ENCODE measurements around the gene OOSP4B. TPM values are rescaled to one million over a fixed set of nuclear protein-coding genes. Genes with fewer than 3 reads are reported as not detected.

Gene OOSP4B
- total and polyA plus RNA-seq, 2 of the 13 experiments (the other 11 are each of a cell fraction or from before 2014, with no cell fraction given) = not detected

DNA sequence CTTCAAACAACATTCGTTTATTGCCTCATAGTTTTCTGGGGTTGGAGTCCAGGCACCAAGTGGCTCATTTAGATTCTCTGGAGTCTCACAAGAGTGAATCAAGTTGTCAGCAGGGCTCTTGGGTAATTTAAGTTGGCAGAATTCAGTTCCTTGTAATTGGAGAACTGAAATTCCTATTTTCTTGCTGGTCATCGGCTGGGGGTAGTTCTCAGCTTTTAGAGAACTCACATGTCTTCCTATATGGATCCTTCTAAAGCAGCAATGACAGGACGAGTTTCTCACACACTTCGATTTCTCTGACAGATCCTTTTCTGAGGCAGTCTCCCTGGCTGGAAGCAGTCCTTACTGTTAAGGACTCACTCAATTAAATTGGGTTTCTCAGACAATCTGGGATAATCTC, 17.3 kb upstream of the OOSP4B start:
- WGBS (ENCODE audit: low lambda C conversion rate) = 2% methylated on average over 4 of the region's 4 CpGs
- POLR2A ChIA-PET = no interaction called here
- no peaks in the 10 kb centered on the region for H3K4me1 ChIP-seq (ENCODE audit: insufficient read depth, low read length)
- no peak for ATAC-seq
- no peak overlapping the region for H2AFZ ChIP-seq (ENCODE audit: low read length)
- intact Hi-C loops (cut with micrococcal nuclease; ENCODE audit: unreplicated experiment) = no loop called here
- H3K27ac ChIP-seq (ENCODE audit: extremely low read length, insufficient read depth, low read length) = no peak overlapping the region
- no peaks in the 10 kb centered on the region for H3K79me2 ChIP-seq (ENCODE audit: insufficient read depth, low read length)
- no peaks in the 10 kb centered on the region for H3K27me3 ChIP-seq (ENCODE audit: control insufficient read depth in 1 of 2, insufficient read depth in 2 of 2, low read length in 2 of 2)
- H3K9ac ChIP-seq (ENCODE audit: insufficient read depth, low read depth, low read length) = no peak overlapping the region
- H3K4me2 ChIP-seq (ENCODE audit: low read depth, low read length) = no peak overlapping the region
- CTCF ChIA-PET (ENCODE audit: low intra/inter-chr PET ratio, low total read pairs) = no interaction called here
- no peak for DNase-seq (ENCODE audit: low spot score)
- TF ChIP-seq WIZ (CRISPR knock-in tag; IDR thresholded peaks at IDR 0.05) = no peak
- no peak for TF ChIP-seq REL (CRISPR knock-in tag; conservative IDR thresholded peaks at IDR 0.05)
- TF ChIP-seq NFE2L2 (IDR thresholded peaks at IDR 0.05; ENCODE audit: low read length) = no peak
- no peak for TF ChIP-seq ZFP90 (CRISPR knock-in tag; IDR thresholded peaks at IDR 0.05; ENCODE audit: borderline replicate concordance)
- TF ChIP-seq ZNF12 (CRISPR knock-in tag; IDR thresholded peaks at IDR 0.05) = no peak
- no peak for TF ChIP-seq MIER2 (CRISPR knock-in tag; IDR thresholded peaks at IDR 0.05)
- TF ChIP-seq ZNF709 (CRISPR knock-in tag; IDR thresholded peaks at IDR 0.05) = no peak
- TF ChIP-seq ZNF7 (CRISPR knock-in tag; IDR thresholded peaks at IDR 0.05) = no peak
- no peak for TF ChIP-seq ZNF138 (CRISPR knock-in tag; IDR thresholded peaks at IDR 0.05; ENCODE audit: low read depth)
- TF ChIP-seq ZSCAN31 (CRISPR knock-in tag; IDR thresholded peaks at IDR 0.05; ENCODE audit: low read depth) = no peak
- TF ChIP-seq ZNF646 (CRISPR knock-in tag; IDR thresholded peaks at IDR 0.05) = no peak
- TF ChIP-seq, protein P1, sequence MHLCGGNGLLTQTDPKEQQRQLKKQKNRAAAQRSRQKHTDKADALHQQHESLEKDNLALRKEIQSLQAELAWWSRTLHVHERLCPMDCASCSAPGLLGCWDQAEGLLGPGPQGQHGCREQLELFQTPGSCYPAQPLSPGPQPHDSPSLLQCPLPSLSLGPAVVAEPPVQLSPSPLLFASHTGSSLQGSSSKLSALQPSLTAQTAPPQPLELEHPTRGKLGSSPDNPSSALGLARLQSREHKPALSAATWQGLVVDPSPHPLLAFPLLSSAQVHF (CRISPR knock-in tag; IDR thresholded peaks at IDR 0.05) = no peak
- TF ChIP-seq RNF2 (conservative IDR thresholded peaks at IDR 0.05; ENCODE audit: low read depth) = no peak
- no peak for TF ChIP-seq PATZ1 (CRISPR knock-in tag; IDR thresholded peaks at IDR 0.05)
- TF ChIP-seq ZKSCAN1 (IDR thresholded peaks at IDR 0.05; ENCODE audit: low read length) = no peak
- TF ChIP-seq SMAD1 (CRISPR knock-in tag; IDR thresholded peaks at IDR 0.05; ENCODE audit: borderline replicate concordance, low read depth) = no peak
- TF ChIP-seq ZNF879 (CRISPR knock-in tag; IDR thresholded peaks at IDR 0.05) = no peak
- no peak for TF ChIP-seq GZF1 (CRISPR knock-in tag; IDR thresholded peaks at IDR 0.05)
- in situ Hi-C loops (cut with HindIII; ENCODE audit: extremely low pct_ligation_motif_present, low pct_unique_long_range_greater_than_20kb) = no loop called here
- no peak overlapping the region for H3K4me3 ChIP-seq (replicated peaks in 1 of 3; ENCODE audit: insufficient read depth in 1 of 3, low read depth in 2 of 3, low read length in 3 of 3)
- H4K20me1 ChIP-seq (ENCODE audit: insufficient read depth, low read length) = no peaks in the 10 kb centered on the region
- BruUV-seq (replicated peaks) = no TSS peak
- no peak for FAIRE-seq
- H3K9me3 ChIP-seq (ENCODE audit: low read length) = no peaks in the 10 kb centered on the region
- H3K36me3 ChIP-seq (replicated peaks in 1 of 2; ENCODE audit: control insufficient read depth in 1 of 2, insufficient read depth in 2 of 2, low read length in 2 of 2) = no peaks in the 10 kb centered on the region
